Activated CD4-positive, CD25-positive, alpha-beta regulatory T cell treated with anti-CD3 and anti-CD28 coated beads, Interleukin-2, amount 50 U/mL, for 16 hours (primary cell): ENCODE measurements around the gene SNF8.

Experiments used
- DNase-seq: peaks from one replicate; pipeline ENCODE4 v3.0.0-alpha.2; 2020; ENCODE audit warnings: low read depth, low spot score

SNF8 gene

DNA sequence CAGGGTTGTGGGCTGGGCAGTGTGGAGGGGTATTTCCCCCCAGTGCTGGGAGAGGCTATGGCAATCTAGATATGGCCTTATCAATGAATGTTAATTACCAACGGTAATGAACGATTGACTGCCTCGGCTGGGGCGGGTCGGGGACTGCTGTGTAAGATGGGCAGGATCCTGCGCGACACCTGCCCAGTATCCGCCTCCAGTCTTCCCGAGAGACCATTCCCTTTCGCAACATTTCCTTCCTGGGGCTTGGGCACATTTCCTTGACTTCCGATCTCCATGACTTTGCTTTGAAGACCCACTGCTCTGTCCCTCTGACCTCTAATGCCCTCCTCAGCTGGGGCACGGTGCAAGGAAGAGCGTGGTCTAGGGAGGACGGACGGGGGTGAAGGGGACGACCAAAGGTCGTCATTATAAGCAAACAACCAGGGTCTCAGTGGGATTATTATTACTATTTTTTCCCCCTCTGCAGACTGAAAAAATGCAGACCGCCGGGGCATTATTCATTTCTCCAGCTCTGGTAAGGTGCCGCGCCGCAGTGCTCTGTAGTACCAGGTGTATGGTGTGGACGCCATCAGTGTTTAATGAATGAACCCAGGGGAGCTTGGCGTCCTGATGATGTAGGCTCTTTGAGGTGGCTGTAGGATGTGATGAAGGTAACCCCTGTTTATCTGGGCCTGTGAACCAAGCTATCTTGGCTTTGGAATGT, 51.5 kb downstream of the SNF8 start:
- no peak for DNase-seq

DNA sequence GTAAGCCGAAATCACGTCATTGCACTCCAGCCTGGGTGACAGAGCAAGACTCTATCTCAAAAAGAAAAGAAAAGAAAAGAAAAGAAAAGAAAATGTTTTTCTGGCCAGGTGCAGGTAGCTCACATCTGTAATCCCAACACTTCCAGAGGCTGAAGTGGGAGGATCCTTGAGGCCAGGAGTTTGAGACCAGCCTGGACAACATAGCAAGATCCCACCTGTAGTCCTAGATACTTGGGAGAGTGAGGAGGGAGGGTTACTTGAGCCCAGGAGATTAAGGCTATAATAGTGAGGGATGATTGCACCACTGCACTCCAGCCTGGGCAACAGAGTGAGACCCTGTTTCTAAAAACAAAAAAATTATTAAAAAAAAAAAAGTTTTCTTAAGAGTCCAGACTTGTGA, 54.6 kb downstream of the SNF8 start:
- no peak for DNase-seq

GRCh38 chr17:48883171-48883570, 61.5 kb downstream of the SNF8 start:
- no peak for DNase-seq

DNA sequence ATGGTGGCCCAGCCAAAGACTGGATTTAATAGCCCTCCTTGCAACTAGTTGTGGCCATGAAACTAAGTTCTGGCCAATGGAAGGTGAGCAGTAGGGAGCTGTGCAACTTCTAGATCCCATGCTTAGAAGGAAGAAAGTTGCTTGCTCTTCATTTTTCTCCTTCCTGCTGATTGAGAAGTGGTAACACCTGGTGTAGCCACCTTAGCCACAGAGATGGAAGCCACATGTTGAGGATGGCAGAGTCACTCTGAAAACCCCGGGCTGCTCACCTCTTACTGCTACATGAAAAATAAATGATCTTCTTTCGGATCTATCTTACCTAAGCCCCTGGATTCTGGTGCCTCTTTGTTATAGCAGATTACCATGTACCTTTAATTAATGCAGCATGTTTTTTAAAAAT, 62.4 kb downstream of the SNF8 start:
- no peak for DNase-seq
